CD4-positive, alpha-beta T cell (primary cell): ENCODE data around the gene FRMD5. TPM values are rescaled to one million over a fixed set of nuclear protein-coding genes. Genes with fewer than 3 reads are reported as not detected.
"Not testable (repeated sequence)": the region's sequence is repeated elsewhere in the genome, so short reads cannot be mapped to it uniquely, and the experiment has no call there.

Source experiments
- ATAC-seq: fragments of 200-7000 bp; cut with Tn5 transposase; one replicate; pipeline ENCODE4 v1.10.0; 2022; ENCODE audit warnings: mild to moderate bottlenecking; ENCODE audit not compliant: poor library complexity
- CTCF ChIA-PET: fragments of 350-600 bp; sonication (Branson Sonifier 250); formaldehyde crosslinking; loops from one replicate; lab custom pipeline; 2021; ENCODE audit warnings: antibody characterized with exemption, inconsistent platforms; lab: Charles Lee
- POLR2A ChIA-PET: fragments of 350-600 bp; sonication (Branson Sonifier 250); formaldehyde crosslinking; loops from one replicate; lab custom pipeline; 2021; ENCODE audit warnings: antibody characterized with exemption, inconsistent platforms; lab: Charles Lee
- DNase-seq, 14 experiments: peaks; one replicate each; pipeline ENCODE4 v3.0.0-alpha.2; 2013 to 2020; ENCODE audit warnings: mixed read lengths in 2 of 14
- H3K27ac ChIP-seq, 2 donors: one replicate each; pipeline versions ENCODE4 v1.5.1 to v1.7.0; 2013; ENCODE audit warnings: low read length in 2 of 2, low read depth in 1 of 2, mild to moderate bottlenecking in 1 of 2
- H3K27me3 ChIP-seq, 2 experiments: 1 replicate in 1 of 2; 2 replicates in 1 of 2; pipeline versions ENCODE4 v1.6.1 to v1.7.0; 2013; ENCODE audit warnings: low read length in 2 of 2, control low read depth in 1 of 2, mild to moderate bottlenecking in 1 of 2, moderate library complexity in 1 of 2; ENCODE audit not compliant: insufficient read depth in 2 of 2, control insufficient read depth in 1 of 2
- H3K36me3 ChIP-seq: one replicate; pipeline ENCODE4 v1.6.1; 2013; ENCODE audit warnings: low read length, control low read depth; ENCODE audit not compliant: insufficient read depth
- H3K4me1 ChIP-seq: one replicate; pipeline ENCODE4 v1.6.1; 2013; ENCODE audit warnings: low read length, control low read depth; ENCODE audit not compliant: insufficient read depth
- H3K4me3 ChIP-seq: one replicate; pipeline ENCODE4 v1.5.1; 2013; ENCODE audit warnings: mild to moderate bottlenecking, low read length, moderate library complexity
- H3K9me3 ChIP-seq, 2 experiments: 1 replicate in 1 of 2; 2 replicates in 1 of 2; pipeline versions ENCODE4 v1.6.1 to v1.7.0; 2013; ENCODE audit warnings: low read length in 2 of 2, mild to moderate bottlenecking in 2 of 2, control low read depth in 1 of 2, moderate library complexity in 1 of 2; ENCODE audit not compliant: control insufficient read depth in 1 of 2, insufficient read depth in 1 of 2
- H3K27ac Mint-ChIP-seq: one replicate; pipeline ENCODE4 v1.8.0; 2020; ENCODE audit warnings: mixed read lengths
- H3K27me3 Mint-ChIP-seq: one replicate; pipeline ENCODE4 v1.8.0; 2021; ENCODE audit warnings: mixed read lengths
- H3K36me3 Mint-ChIP-seq: one replicate; pipeline ENCODE4 v1.8.0; 2021; ENCODE audit warnings: low read depth, mixed read lengths
- H3K4me1 Mint-ChIP-seq: one replicate; pipeline ENCODE4 v1.8.0; 2021; ENCODE audit warnings: low read depth, mixed read lengths
- H3K4me3 Mint-ChIP-seq: one replicate; pipeline ENCODE4 v1.8.0; 2020; ENCODE audit warnings: mild to moderate bottlenecking, mixed read lengths
- H3K9me3 Mint-ChIP-seq: one replicate; pipeline ENCODE4 v1.8.0; 2020; ENCODE audit warnings: mixed read lengths
- intact Hi-C, 2 experiments: fragments of 100-400 bp; cut with DNase I in 1 of 2; cut with micrococcal nuclease in 1 of 2; formaldehyde crosslinking; loops; one replicate each; pipeline versions ENCODE4 v1.15.1 to v1.9.0; 2023 to 2025; cut with DNase I, micrococcal nuclease
- total RNA-seq, 174 experiments: library from RNA in 2 of 174; stranded (reverse) in 2 of 174; gene quantifications; one replicate each; pipeline ENCODE4 v1.2.3 and lab custom pipeline; 2021 to 2026
- TF ChIP-seq, protein P1 (sequence below): fragments of 200-600 bp; IDR thresholded peaks from one replicate; pipeline ENCODE4 v1.8.0; 2022; ENCODE audit warnings: antibody characterized with exemption, mild to moderate bottlenecking

The FRMD5 gene
- total RNA-seq, 2 experiments from 2014 or later, result not detected

DNA sequence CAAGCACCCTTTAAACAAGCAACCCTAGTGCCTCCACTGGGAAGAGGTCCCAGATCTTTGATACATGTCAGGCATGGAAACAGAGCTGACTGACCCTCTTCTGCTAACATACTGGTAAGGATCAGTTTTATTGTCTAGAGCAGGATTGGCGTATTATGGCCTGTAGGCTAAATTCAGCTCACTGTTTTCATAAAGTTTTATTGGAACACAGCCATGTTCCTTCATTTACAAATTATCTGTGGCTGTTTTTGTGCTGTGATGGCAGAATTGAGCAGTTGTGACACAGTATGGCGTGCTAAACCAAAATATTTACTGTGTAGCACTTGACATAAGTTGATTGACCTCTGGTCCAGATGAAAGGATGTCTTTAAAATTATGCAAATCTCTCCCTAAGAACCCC, 323.2 kb downstream of the FRMD5 start:
- Mint-ChIP-seq H3K36me3 (peaks cover 24% of the 10 kb centered on the region), H3K27me3 (no peaks in the 10 kb centered on the region), H3K27ac (no peak overlapping the region), H3K4me1 (no peaks in the 10 kb centered on the region), H3K4me3 (no peak overlapping the region), H3K9me3 (no peaks in the 10 kb centered on the region)
- no peaks in the 10 kb centered on the region for H3K27me3 ChIP-seq
- ChIA-PET CTCF (no interaction called here), POLR2A (no interaction called here)
- H3K4me1 ChIP-seq, result no peaks in the 10 kb centered on the region
- intact Hi-C loops, result loop anchor here in 1 of 2 experiments (10.0 kb wide), 1 partner anchor 633 kb away; no protein-coding TSS in a partner anchor
- TF ChIP-seq, protein P1, sequence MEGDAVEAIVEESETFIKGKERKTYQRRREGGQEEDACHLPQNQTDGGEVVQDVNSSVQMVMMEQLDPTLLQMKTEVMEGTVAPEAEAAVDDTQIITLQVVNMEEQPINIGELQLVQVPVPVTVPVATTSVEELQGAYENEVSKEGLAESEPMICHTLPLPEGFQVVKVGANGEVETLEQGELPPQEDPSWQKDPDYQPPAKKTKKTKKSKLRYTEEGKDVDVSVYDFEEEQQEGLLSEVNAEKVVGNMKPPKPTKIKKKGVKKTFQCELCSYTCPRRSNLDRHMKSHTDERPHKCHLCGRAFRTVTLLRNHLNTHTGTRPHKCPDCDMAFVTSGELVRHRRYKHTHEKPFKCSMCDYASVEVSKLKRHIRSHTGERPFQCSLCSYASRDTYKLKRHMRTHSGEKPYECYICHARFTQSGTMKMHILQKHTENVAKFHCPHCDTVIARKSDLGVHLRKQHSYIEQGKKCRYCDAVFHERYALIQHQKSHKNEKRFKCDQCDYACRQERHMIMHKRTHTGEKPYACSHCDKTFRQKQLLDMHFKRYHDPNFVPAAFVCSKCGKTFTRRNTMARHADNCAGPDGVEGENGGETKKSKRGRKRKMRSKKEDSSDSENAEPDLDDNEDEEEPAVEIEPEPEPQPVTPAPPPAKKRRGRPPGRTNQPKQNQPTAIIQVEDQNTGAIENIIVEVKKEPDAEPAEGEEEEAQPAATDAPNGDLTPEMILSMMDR, result no peak
- H3K27ac ChIP-seq, result no peak overlapping the region
- ATAC-seq (no peak), DNase-seq (no peak)
- peaks cover 9% of the 10 kb centered on the region for H3K36me3 ChIP-seq
- no peaks in the 10 kb centered on the region for H3K9me3 ChIP-seq
- no peak overlapping the region for H3K4me3 ChIP-seq

DNA sequence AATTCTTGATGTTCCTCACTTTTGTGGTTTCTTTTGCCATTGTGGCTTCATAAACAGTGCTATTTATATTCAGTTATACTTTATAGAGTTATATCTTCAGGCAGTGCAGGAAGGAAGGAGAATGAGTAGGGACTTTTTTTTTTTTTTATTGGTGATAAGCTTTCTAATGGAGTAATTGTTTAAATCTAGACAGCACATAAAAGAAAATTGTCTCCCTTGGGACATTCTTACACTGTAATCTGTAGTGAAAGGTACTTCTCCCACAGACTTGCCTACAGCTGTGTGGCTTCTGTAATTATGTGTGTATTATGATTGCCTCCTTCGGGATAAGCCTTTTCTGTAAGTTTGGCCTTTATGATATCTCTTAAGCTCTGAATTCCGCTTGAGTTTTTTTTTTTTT, 326.7 kb downstream of the FRMD5 start:
- no peaks in the 10 kb centered on the region for H3K4me1 ChIP-seq
- H3K9me3 ChIP-seq, result no peaks in the 10 kb centered on the region
- H3K36me3 ChIP-seq, result peaks cover 11% of the 10 kb centered on the region
- no peak overlapping the region for H3K4me3 ChIP-seq
- Mint-ChIP-seq H3K4me1 (no peaks in the 10 kb centered on the region), H3K4me3 (no peak overlapping the region), H3K27me3 (no peaks in the 10 kb centered on the region), H3K27ac (no peak overlapping the region), H3K36me3 (peaks cover 43% of the 10 kb centered on the region), H3K9me3 (no peaks in the 10 kb centered on the region)
- intact Hi-C loops, result no loop called here
- DNase-seq, result no peak
- ChIA-PET POLR2A (interaction anchor here (0.6 kb wide), 1 partner anchor 28 kb away, joined by 3 read pairs; no protein-coding TSS in a partner anchor), CTCF (interaction anchor here (0.6 to 1.5 kb wide), 2 partner anchors 91 to 353 kb away, joined by 3 to 6 read pairs; partner anchors contain the start of gene ELL3)
- no peak for ATAC-seq
- H3K27me3 ChIP-seq, result no peaks in the 10 kb centered on the region
- TF ChIP-seq, protein P1, result no peak
- no peak overlapping the region for H3K27ac ChIP-seq

DNA sequence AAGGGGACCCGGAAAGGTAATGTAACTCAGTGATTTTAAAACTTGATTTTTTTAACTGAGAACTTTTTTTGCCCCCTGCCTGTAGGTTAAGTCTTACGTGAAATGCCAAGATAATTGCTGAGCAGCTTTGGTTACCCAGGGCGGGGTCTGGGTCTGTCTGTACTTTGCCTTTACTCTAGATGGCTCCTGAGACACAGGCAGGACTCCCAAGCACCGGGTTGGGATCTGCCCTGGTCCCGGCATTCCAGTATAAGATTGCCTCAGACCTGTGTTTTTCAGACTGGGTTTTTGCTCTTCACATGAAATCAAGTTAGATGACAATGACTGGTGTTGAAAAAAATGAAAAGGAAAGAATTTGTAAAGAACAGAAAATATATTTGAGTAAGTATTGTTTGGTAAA, 328.0 kb downstream of the FRMD5 start:
- no peaks in the 10 kb centered on the region for H3K27me3 Mint-ChIP-seq
- POLR2A ChIA-PET, result no interaction called here
- no peak overlapping the region for H3K27ac Mint-ChIP-seq
- ATAC-seq (no peak), DNase-seq (no peak)
- Histone ChIP-seq H3K9me3 (no peaks in the 10 kb centered on the region), H3K4me3 (no peak overlapping the region), H3K27me3 (no peaks in the 10 kb centered on the region), H3K36me3 (peaks cover 12% of the 10 kb centered on the region), H3K4me1 (no peaks in the 10 kb centered on the region), H3K27ac (no peak overlapping the region)
- H3K4me1 Mint-ChIP-seq, result no peaks in the 10 kb centered on the region
- intact Hi-C loops, result no loop called here
- H3K4me3 Mint-ChIP-seq, result no peak overlapping the region
- CTCF ChIA-PET, result interaction anchor here (0.6 to 1.5 kb wide), 2 partner anchors 90 to 976 kb away, joined by 3 read pairs; partner anchors contain the start of gene ELL3
- no peaks in the 10 kb centered on the region for H3K9me3 Mint-ChIP-seq
- TF ChIP-seq, protein P1, result no peak
- peaks cover 48% of the 10 kb centered on the region for H3K36me3 Mint-ChIP-seq

GRCh38 chr15:43866636-43867035, 328.4 kb downstream of the FRMD5 start:
- CTCF ChIA-PET, result interaction anchor here (0.6 kb wide), 1 partner anchor 975 kb away, joined by 3 read pairs; no protein-coding TSS in a partner anchor
- H3K9me3 ChIP-seq, H3K9me3 Mint-ChIP-seq, intact Hi-C loops, H3K27ac Mint-ChIP-seq, H3K4me1 ChIP-seq, H3K4me3 ChIP-seq, DNase-seq, H3K4me1 Mint-ChIP-seq, H3K27ac ChIP-seq, ATAC-seq, H3K4me3 Mint-ChIP-seq, H3K27me3 Mint-ChIP-seq, H3K27me3 ChIP-seq, POLR2A ChIA-PET: not testable (repeated sequence)
- peaks cover 14% of the 10 kb centered on the region for H3K36me3 ChIP-seq
- H3K36me3 Mint-ChIP-seq, result peaks cover 52% of the 10 kb centered on the region
